IMR-90 (cell line): Measurements from ENCODE around the gene PARD3.

Experiments
- CEBPB ChIP-seq: IDR thresholded peaks from 2 replicates; pipeline ENCODE4 v1.6.1; 2012; ENCODE audit warnings: low read depth, low read length, improper control_type of control experiment
- CHD1 ChIP-seq: IDR thresholded peaks from 2 replicates; pipeline ENCODE4 v1.6.1; 2012; ENCODE audit warnings: low read depth, low read length, improper control_type of control experiment
- MAZ ChIP-seq: IDR thresholded peaks from 2 replicates; pipeline ENCODE4 v1.6.1; 2012; ENCODE audit warnings: low read depth, mild to moderate bottlenecking, low read length, improper control_type of control experiment, moderate library complexity, borderline replicate concordance
- POLR2A ChIP-seq: IDR thresholded peaks from 2 replicates; pipeline ENCODE4 v1.6.1; 2012; ENCODE audit warnings: mild to moderate bottlenecking, low read depth, low read length
- RAD21 ChIP-seq: IDR thresholded peaks from 2 replicates; pipeline ENCODE4 v1.6.1; 2012; ENCODE audit warnings: low read length, improper control_type of control experiment
- RCOR1 ChIP-seq: IDR thresholded peaks from 2 replicates; pipeline ENCODE4 v1.6.1; 2012; ENCODE audit warnings: mild to moderate bottlenecking, low read length, improper control_type of control experiment; ENCODE audit not compliant: insufficient replicate concordance
- TF ChIP-seq, protein P1 (sequence below): conservative IDR thresholded peaks from 2 replicates; pipeline ENCODE4 v1.5.1; 2012; ENCODE audit warnings: mild to moderate bottlenecking, low read depth, low read length, improper control_type of control experiment
- TF ChIP-seq, protein P2 (sequence below): fragments of 150-350 bp; IDR thresholded peaks from 2 replicates; pipeline ENCODE4 v1.6.1; 2016; ENCODE audit warnings: low read depth, mild to moderate bottlenecking, low read length, moderate library complexity, borderline replicate concordance
- TF ChIP-seq, protein P3 (sequence below): fragments of 150-350 bp; IDR thresholded peaks from 2 replicates; pipeline ENCODE4 v1.6.1; 2017; ENCODE audit warnings: mild to moderate bottlenecking, antibody characterized with exemption, low read length, low read depth

DNA sequence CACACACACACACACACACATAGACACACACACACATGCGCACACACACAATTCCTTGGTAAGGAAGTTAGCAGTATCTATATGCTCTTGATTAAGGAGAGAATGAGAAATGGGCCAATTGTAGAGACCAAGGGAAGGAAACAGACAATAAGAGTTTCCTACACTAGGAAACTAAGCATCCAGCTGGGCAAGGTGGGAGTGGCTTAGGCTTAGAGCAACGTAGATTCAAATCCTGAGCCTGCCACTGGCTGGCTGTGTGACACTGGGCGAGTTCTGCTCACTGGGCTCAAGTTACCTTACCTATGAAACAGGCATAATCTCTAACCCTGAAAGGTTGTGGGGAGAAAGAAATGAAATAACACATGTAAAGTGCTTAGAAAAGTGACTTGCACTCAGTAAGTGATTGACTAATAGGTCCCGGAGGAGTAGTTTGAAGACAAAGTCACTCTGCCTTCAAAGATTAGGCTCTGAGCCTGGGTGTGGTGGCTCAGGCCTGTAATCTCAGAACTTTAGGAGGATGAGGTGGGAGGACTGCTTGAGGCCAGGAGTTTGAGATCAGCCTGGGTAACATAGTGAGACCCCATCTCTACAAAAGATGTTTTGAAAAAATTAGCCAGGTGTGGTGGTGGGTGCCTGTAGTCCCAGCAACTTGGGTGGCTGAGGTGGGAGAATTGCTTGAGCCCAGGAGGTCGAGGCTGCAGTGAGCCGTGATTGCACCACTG is 701.4 kb downstream of the PARD3 start:
- TF ChIP-seq, protein P1, sequence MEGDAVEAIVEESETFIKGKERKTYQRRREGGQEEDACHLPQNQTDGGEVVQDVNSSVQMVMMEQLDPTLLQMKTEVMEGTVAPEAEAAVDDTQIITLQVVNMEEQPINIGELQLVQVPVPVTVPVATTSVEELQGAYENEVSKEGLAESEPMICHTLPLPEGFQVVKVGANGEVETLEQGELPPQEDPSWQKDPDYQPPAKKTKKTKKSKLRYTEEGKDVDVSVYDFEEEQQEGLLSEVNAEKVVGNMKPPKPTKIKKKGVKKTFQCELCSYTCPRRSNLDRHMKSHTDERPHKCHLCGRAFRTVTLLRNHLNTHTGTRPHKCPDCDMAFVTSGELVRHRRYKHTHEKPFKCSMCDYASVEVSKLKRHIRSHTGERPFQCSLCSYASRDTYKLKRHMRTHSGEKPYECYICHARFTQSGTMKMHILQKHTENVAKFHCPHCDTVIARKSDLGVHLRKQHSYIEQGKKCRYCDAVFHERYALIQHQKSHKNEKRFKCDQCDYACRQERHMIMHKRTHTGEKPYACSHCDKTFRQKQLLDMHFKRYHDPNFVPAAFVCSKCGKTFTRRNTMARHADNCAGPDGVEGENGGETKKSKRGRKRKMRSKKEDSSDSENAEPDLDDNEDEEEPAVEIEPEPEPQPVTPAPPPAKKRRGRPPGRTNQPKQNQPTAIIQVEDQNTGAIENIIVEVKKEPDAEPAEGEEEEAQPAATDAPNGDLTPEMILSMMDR: no peak
- no peak for TF ChIP-seq POLR2A
- no peak for TF ChIP-seq RCOR1
- TF ChIP-seq, protein P2, sequence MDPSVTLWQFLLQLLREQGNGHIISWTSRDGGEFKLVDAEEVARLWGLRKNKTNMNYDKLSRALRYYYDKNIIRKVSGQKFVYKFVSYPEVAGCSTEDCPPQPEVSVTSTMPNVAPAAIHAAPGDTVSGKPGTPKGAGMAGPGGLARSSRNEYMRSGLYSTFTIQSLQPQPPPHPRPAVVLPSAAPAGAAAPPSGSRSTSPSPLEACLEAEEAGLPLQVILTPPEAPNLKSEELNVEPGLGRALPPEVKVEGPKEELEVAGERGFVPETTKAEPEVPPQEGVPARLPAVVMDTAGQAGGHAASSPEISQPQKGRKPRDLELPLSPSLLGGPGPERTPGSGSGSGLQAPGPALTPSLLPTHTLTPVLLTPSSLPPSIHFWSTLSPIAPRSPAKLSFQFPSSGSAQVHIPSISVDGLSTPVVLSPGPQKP: no peak
- TF ChIP-seq RAD21: no peak
- no peak for TF ChIP-seq CEBPB
- TF ChIP-seq CHD1: no peak
- TF ChIP-seq, protein P3, sequence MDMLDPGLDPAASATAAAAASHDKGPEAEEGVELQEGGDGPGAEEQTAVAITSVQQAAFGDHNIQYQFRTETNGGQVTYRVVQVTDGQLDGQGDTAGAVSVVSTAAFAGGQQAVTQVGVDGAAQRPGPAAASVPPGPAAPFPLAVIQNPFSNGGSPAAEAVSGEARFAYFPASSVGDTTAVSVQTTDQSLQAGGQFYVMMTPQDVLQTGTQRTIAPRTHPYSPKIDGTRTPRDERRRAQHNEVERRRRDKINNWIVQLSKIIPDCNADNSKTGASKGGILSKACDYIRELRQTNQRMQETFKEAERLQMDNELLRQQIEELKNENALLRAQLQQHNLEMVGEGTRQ: no peak
- TF ChIP-seq MAZ: no peak
